ENCODE measurements around the gene KLF11. TPM values are rescaled to one million over a fixed set of nuclear protein-coding genes. Genes with fewer than 3 reads are reported as not detected.

KLF11 gene
- total RNA-seq, 2 donors from 2014 or later: 18.8 to 30.6 TPM

GRCh38 chr2:10006236-10007161 is 36.9 kb upstream of the KLF11 start:
- no peak for DNase-seq (ENCODE audit: low spot score)
- H3K4me3 ChIP-seq: peak overlapping the region in 1 of 2 donors; percentile 20
- H3K4me1 ChIP-seq: peaks cover 0 to 40% of the 10 kb centered on the region in 2 donors
- H3K27ac ChIP-seq: peak overlapping the region; percentile 68 to 92
- no peaks in the 10 kb centered on the region for H3K27me3 ChIP-seq
- no peaks in the 10 kb centered on the region for H3K36me3 ChIP-seq
- no peaks in the 10 kb centered on the region for H3K9me3 ChIP-seq
- TF ChIP-seq, protein P1, sequence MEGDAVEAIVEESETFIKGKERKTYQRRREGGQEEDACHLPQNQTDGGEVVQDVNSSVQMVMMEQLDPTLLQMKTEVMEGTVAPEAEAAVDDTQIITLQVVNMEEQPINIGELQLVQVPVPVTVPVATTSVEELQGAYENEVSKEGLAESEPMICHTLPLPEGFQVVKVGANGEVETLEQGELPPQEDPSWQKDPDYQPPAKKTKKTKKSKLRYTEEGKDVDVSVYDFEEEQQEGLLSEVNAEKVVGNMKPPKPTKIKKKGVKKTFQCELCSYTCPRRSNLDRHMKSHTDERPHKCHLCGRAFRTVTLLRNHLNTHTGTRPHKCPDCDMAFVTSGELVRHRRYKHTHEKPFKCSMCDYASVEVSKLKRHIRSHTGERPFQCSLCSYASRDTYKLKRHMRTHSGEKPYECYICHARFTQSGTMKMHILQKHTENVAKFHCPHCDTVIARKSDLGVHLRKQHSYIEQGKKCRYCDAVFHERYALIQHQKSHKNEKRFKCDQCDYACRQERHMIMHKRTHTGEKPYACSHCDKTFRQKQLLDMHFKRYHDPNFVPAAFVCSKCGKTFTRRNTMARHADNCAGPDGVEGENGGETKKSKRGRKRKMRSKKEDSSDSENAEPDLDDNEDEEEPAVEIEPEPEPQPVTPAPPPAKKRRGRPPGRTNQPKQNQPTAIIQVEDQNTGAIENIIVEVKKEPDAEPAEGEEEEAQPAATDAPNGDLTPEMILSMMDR (IDR thresholded peaks at IDR 0.05): no peak

DNA sequence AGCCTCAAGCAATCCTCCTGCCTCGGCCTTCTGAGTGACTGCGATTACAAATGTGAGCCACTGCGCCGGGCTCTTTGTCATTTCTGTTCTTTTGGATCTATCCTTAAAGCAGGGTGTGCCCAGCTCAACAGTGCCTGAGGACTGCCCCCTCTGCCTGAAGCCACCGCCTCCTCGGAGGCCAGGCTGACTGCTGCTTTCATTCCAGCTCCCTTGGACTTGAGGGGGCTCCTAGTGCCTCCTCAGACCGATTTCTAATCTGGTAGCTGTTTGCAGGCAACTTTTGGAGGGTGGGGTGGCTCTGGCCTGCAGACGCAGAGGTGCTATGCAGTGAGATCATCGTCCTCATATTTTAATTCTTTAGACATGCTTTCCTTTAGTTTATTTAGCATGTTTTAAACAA is 35.9 kb upstream of the KLF11 start:
- DNase-seq (ENCODE audit: low spot score): no peak
- Histone ChIP-seq H3K9me3 (no peaks in the 10 kb centered on the region), H3K4me1 (peaks cover 0 to 40% of the 10 kb centered on the region in 2 donors), H3K36me3 (no peaks in the 10 kb centered on the region), H3K27me3 (no peaks in the 10 kb centered on the region), H3K27ac (peak overlapping the region; percentile 68 to 92), H3K4me3 (no peak overlapping the region)
- TF ChIP-seq, protein P1 (IDR thresholded peaks at IDR 0.05): no peak

DNA sequence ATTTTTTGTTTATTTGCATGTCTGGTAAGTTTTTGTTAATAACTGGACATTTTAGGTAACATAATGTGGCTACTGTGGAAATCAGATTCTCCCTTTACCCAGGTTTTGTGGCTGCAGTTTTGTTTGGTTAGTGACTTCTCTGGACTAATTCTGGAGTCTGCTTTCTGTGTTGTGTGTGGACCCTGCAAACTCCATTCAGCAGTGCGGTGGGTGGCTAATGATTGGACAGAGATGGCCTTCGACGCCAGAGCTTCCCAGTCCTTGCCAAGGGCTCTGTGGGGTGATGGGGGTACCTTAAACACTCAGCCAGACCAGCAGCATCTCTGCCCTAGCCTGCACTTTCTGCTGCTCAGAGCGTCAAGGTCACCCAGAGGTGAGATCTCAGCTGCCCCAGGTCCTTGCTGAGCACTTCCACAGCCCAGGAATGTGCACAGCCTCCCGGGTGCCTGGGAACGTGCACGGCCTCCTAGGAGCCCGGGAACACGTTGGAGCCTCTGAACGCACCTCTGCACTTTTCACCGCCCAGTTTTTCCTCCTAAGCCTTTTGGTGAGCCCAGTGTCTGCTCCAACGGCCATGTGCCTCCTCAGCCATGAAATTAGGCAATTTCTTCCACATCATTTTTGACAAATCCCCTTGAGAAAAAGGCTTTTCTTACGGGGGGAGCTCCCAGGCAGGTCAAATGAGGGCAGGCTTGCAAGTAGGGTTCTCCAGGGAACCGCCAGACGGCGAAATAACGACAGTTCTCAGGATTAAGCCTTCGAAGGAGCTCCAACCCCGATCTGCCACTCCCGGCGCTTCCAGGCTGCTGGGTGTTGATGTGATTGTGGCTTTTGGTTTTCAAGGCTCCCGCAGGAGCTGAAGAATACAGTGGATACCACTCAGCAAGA is 35.2 kb upstream of the KLF11 start:
- H3K36me3 ChIP-seq: no peaks in the 10 kb centered on the region
- H3K4me3 ChIP-seq: no peak overlapping the region
- peak overlapping the region; percentile 68 to 92 for H3K27ac ChIP-seq
- no peak for DNase-seq (ENCODE audit: low spot score)
- H3K27me3 ChIP-seq: no peaks in the 10 kb centered on the region
- TF ChIP-seq, protein P1 (IDR thresholded peaks at IDR 0.05): no peak
- H3K4me1 ChIP-seq: peaks cover 0 to 40% of the 10 kb centered on the region in 2 donors
- H3K9me3 ChIP-seq: no peaks in the 10 kb centered on the region

- DNase-seq (ENCODE audit: low spot score): no peak
- Histone ChIP-seq H3K27ac (peak overlapping the region; percentile 68 to 92), H3K9me3 (no peaks in the 10 kb centered on the region), H3K27me3 (no peaks in the 10 kb centered on the region), H3K4me3 (no peak overlapping the region), H3K36me3 (no peaks in the 10 kb centered on the region), H3K4me1 (peaks cover 0 to 40% of the 10 kb centered on the region in 2 donors)
- TF ChIP-seq, protein P1 (IDR thresholded peaks at IDR 0.05): no peak
Measured at GRCh38 chr2:10008809-10009176, 34.6 kb upstream of the KLF11 start.

GRCh38 chr2:10009271-10009810 is 34.0 kb upstream of the KLF11 start:
- Histone ChIP-seq H3K4me3 (no peak overlapping the region), H3K4me1 (peaks cover 0 to 40% of the 10 kb centered on the region in 2 donors), H3K27me3 (no peaks in the 10 kb centered on the region), H3K27ac (peak overlapping the region; percentile 68 to 92), H3K36me3 (no peaks in the 10 kb centered on the region), H3K9me3 (no peaks in the 10 kb centered on the region)
- TF ChIP-seq, protein P1 (IDR thresholded peaks at IDR 0.05): no peak
- DNase-seq (ENCODE audit: low spot score): no peak
